ENCODE data around the gene PTPRD.

GRCh38 chr9:9229269-9229668, 1383.5 kb downstream of the PTPRD start:
- TF ChIP-seq CTCF (IDR thresholded peaks at IDR 0.05) (no peak), IRF2 (CRISPR knock-in tag; IDR thresholded peaks at IDR 0.05; ENCODE audit: borderline replicate concordance, low read depth) (no peak)
